ENCODE results near the gene RBAK. TPM values are rescaled to one million over a fixed set of nuclear protein-coding genes. Genes with fewer than 3 reads are reported as not detected.

The RBAK gene
- total RNA-seq, 1 experiment from 2014 or later = 16.2 TPM

DNA sequence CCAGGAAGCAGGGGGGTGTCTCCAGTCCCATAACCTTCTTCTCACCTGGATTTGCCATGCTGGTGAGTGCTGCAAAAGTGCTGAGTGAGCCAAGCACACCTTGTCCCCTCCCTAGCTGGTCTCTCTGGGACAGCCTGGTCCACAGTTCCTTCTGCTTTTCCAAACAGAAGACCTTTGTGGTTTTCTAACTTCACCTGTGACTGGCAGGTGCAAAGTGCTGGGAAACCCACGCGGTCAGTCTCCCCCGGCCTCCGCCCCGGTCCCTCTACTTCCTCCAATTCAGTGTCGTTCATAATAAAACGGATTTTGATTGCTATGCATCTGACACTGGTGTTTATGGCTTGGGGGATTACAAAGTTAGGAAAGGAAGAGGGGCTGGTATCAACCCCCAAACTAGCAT is 37.1 kb downstream of the RBAK start:
- Histone ChIP-seq H3K9me2 (ENCODE audit: insufficient read depth) (no peaks in the 10 kb centered on the region), H3K4me1 (ENCODE audit: control insufficient read depth in 1 of 2, insufficient read depth in 2 of 2, low read length in 2 of 2) (no peaks in the 10 kb centered on the region; a peak in 1 of 4 replicates), H4K20me1 (ENCODE audit: insufficient read depth) (no peaks in the 10 kb centered on the region), H3K9me3 (ENCODE audit: control insufficient read depth in 1 of 2, insufficient read depth in 1 of 2, low read depth in 1 of 2, low read length in 2 of 2) (no peaks in the 10 kb centered on the region), H3K27ac (ENCODE audit: low read depth, low read length) (no peak overlapping the region), H3K79me2 (ENCODE audit: insufficient read depth, low read length) (no peaks in the 10 kb centered on the region), H3K36me3 (ENCODE audit: control insufficient read depth in 1 of 2, insufficient read depth in 2 of 2, low read length in 2 of 2) (no peaks in the 10 kb centered on the region), H3K4me3 (replicated peaks in 1 of 2; ENCODE audit: low read depth in 1 of 2, low read length in 2 of 2) (no peak overlapping the region), H3K9ac (ENCODE audit: low read length) (no peak overlapping the region), H2AFZ (ENCODE audit: low read depth, low read length, poor library complexity, severe bottlenecking) (no peak overlapping the region), H3K27me3 (ENCODE audit: insufficient read depth, low read length) (no peaks in the 10 kb centered on the region), H3K4me2 (ENCODE audit: low read length) (no peak overlapping the region)
- ChIA-PET CTCF (no interaction called here), RAD21 (ENCODE audit: low non-redundant PET in 1 of 2, low total read pairs in 2 of 2, uncharacterized antibody in 2 of 2, unreplicated experiment in 2 of 2) (no interaction called here), POLR2A (no interaction called here)
- ATAC-seq = no peak
- TF ChIP-seq SIN3A (IDR thresholded peaks at IDR 0.05; ENCODE audit: low read depth) (no peak), CTCF (IDR thresholded peaks at IDR 0.05 in 2 of 3, conservative IDR thresholded peaks at IDR 0.05 in 1 of 3; ENCODE audit: borderline replicate concordance in 1 of 3, insufficient read depth in 1 of 3, low read depth in 2 of 3, low read length in 2 of 3) (no peak), REST (IDR thresholded peaks at IDR 0.05; ENCODE audit: low read depth) (no peak), CEBPB (IDR thresholded peaks at IDR 0.05; ENCODE audit: low read depth) (no peak), EGR1 (IDR thresholded peaks at IDR 0.05; ENCODE audit: low read depth) (no peak), POLR2A (IDR thresholded peaks at IDR 0.05; ENCODE audit: borderline replicate concordance, extremely low read depth, insufficient read depth, insufficient read length) (no peak), RAD21 (IDR thresholded peaks at IDR 0.05; ENCODE audit: low read depth) (no peak), POLR2AphosphoS5 (IDR thresholded peaks at IDR 0.05; ENCODE audit: low read depth, low read length) (no peak), ZNF274 (IDR thresholded peaks at IDR 0.05; ENCODE audit: low read depth, low read length) (no peak), SRF (IDR thresholded peaks at IDR 0.05; ENCODE audit: low read depth) (no peak), ATF3 (IDR thresholded peaks at IDR 0.05) (no peak)
- intact Hi-C loops (cut with micrococcal nuclease) = no loop called here
- no TSS peak for BruUV-seq (replicated peaks)
- no peak for DNase-seq (ENCODE audit: low read depth, low spot score)
